K562 (cell line): ENCODE data around the gene CCDC116. TPM values are rescaled to one million over a fixed set of nuclear protein-coding genes. Genes with fewer than 3 reads are reported as not detected.
A peak's percentile ranks its signal among the peaks of the same experiment; 100 is the strongest.

Experiments used
- ARID3B ChIP-seq: fragments of 250-450 bp; sonication (Bioruptor Pico); IDR thresholded peaks from 2 replicates; pipeline ENCODE4 v1.4.0; 2020; ENCODE audit warnings: borderline replicate concordance
- CCAR2 ChIP-seq: fragments of 200-400 bp; formaldehyde crosslinking; IDR thresholded peaks from 2 replicates; pipeline ENCODE4 v1.6.1; 2017; ENCODE audit warnings: mild to moderate bottlenecking, low read depth, low read length
- CHD2 ChIP-seq: IDR thresholded peaks from 2 replicates; pipeline ENCODE4 v1.6.1; 2011; ENCODE audit warnings: low read depth, low read length
- CHD4 ChIP-seq: fragments of 200-600 bp; sonication (generic); IDR thresholded peaks from 3 replicates; pipeline ENCODE4 v1.6.1; 2012; ENCODE audit warnings: low read depth, mild to moderate bottlenecking, mixed read lengths, low read length, inconsistent platforms; ENCODE audit not compliant: insufficient read depth, insufficient replicate concordance, poor library complexity, severe bottlenecking
- HNRNPH1 ChIP-seq: fragments of 200-400 bp; formaldehyde crosslinking; optimal IDR thresholded peaks from 2 replicates; pipeline ENCODE3; 2017; ENCODE audit warnings: low read depth, mild to moderate bottlenecking, low read length, moderate library complexity
- MIER1 ChIP-seq: fragments of 450-650 bp; IDR thresholded peaks from 2 replicates; pipeline ENCODE4 v1.6.1; 2016; ENCODE audit warnings: antibody characterized with exemption, mild to moderate bottlenecking, low read depth
- MYBL2 ChIP-seq, 2 experiments: fragments of 450-650 bp in 1 of 2; sonication (generic) in 1 of 2; formaldehyde crosslinking in 1 of 2; IDR thresholded peaks; 2 replicates each; pipeline versions ENCODE4 v1.6.1 to v1.8.1; 2017 to 2022; ENCODE audit warnings: borderline replicate concordance in 1 of 2, inconsistent platforms in 1 of 2, low read depth in 1 of 2, mild to moderate bottlenecking in 1 of 2, missing genetic modification reagents in 1 of 2, moderate library complexity in 1 of 2
- NEUROD1 ChIP-seq: fragments of 150-350 bp; IDR thresholded peaks from 2 replicates; pipeline ENCODE4 v1.6.1; 2014; ENCODE audit warnings: borderline replicate concordance, low read length, low read depth; ENCODE audit not compliant: partially characterized antibody
- PRDM10 ChIP-seq: fragments of 450-650 bp; IDR thresholded peaks from 2 replicates; pipeline ENCODE4 v1.6.1; 2018; ENCODE audit not compliant: partially characterized antibody
- SNRNP70 ChIP-seq: fragments of 200-400 bp; formaldehyde crosslinking; optimal IDR thresholded peaks from 2 replicates; pipeline ENCODE3; 2017; ENCODE audit warnings: low read depth, low read length
- STAT6 ChIP-seq: sonication (generic); formaldehyde crosslinking; IDR thresholded peaks from 2 replicates; pipeline ENCODE4 v1.8.1; 2023; ENCODE audit warnings: mild to moderate bottlenecking, missing genetic modification reagents
- USF2 ChIP-seq: sonication (generic); formaldehyde crosslinking; IDR thresholded peaks from 2 replicates; pipeline ENCODE4 v1.5.0; 2020; ENCODE audit warnings: missing genetic modification reagents
- XRCC5 ChIP-seq: fragments of 200-400 bp; formaldehyde crosslinking; IDR thresholded peaks from 2 replicates; pipeline ENCODE4 v1.6.1; 2017; ENCODE audit warnings: low read depth, mild to moderate bottlenecking, low read length
- ZBTB26 ChIP-seq: fragments of 450-650 bp; formaldehyde crosslinking; IDR thresholded peaks from 2 replicates; pipeline ENCODE4 v1.4.0; 2022; ENCODE audit warnings: missing genetic modification characterization
- ZNF324 ChIP-seq: fragments of 250-450 bp; sonication (Bioruptor Pico); IDR thresholded peaks from 2 replicates; pipeline ENCODE4 v1.4.0; 2020; ENCODE audit warnings: mild to moderate bottlenecking
- polyA plus RNA-seq, 8 experiments: library from polyadenylated mRNA; depleted of rRNA in 4 of 8; stranded (reverse) in 5 of 8; unstranded in 3 of 8; fragments of >200 nt; fragmentation: Nextera tagmentation in 2 of 8; fragmentation: Illumina TruSeq in 1 of 8; extraction: Ambion mirVana in 2 of 8; extraction: Trizol in 1 of 8; gene quantifications; 2 replicates each; pipeline versions ENCODE4 v1.2.1 to v1.2.3, GENCODE V29; 2011 to 2014; ENCODE audit warnings: inconsistent platforms in 1 of 8, missing spikeins in 1 of 8
- total RNA-seq, 7 experiments: library from RNA; depleted of rRNA in 6 of 7; stranded (reverse); fragments of >200 nt in 6 of 7; fragmentation: Illumina TruSeq in 2 of 7; extraction: Trizol in 2 of 7; gene quantifications; 2 replicates each; pipeline versions ENCODE4 v1.2.1 to v1.2.3, GENCODE V29; 2011 to 2021; ENCODE audit warnings: low replicate concordance in 1 of 7

The CCDC116 gene
- total and polyA plus RNA-seq, 9 of the 15 experiments (the other 6 are each of a cell fraction or from before 2014, with no cell fraction given), result 1.6 to 11.3 (median 4.7) TPM

GRCh38 chr22:21593406-21594232, 38.9 kb upstream of the CCDC116 start (continued):
- TF ChIP-seq PRDM10 (no peak), STAT6 (CRISPR knock-in tag) (peak; percentile 56; the same call in 1 of the 2 replicates), ZBTB26 (0 out of 2 replicates have a peak, but pooled peaks have one; percentile 20), MIER1 (no peak), NEUROD1 (no peak), ARID3B (CRISPR knock-in tag) (no peak; the same call in 1 of the 2 replicates), XRCC5 (peak; percentile 93), HNRNPH1 (no peak), USF2 (CRISPR knock-in tag) (peak; percentile 6), CCAR2 (0 out of 2 replicates have a peak, but pooled peaks have one; percentile 65), CHD2 (peak; percentile 8), CHD4 (no peak), SNRNP70 (peak; percentile 48), ZNF324 (CRISPR knock-in tag) (0 out of 2 replicates have a peak, but pooled peaks have one; percentile 5), MYBL2 (IDR thresholded peaks at IDR 0.05; ENCODE audit: low read depth) (no peak), MYBL2 (CRISPR knock-in tag; IDR thresholded peaks at IDR 0.05; ENCODE audit: borderline replicate concordance) (no peak)
